Ovary (tissue), 3 donors: ENCODE results near the gene CDC42EP4.

ENCODE experiments used
- EP300 ChIP-seq: sonication (generic); formaldehyde crosslinking; IDR thresholded peaks from one replicate; pipeline ENCODE4 v1.6.1; 2017; ENCODE audit warnings: antibody characterized with exemption
- POLR2A ChIP-seq: fragments of 450-650 bp; IDR thresholded peaks from one replicate; pipeline ENCODE4 v1.6.1; 2017; ENCODE audit warnings: antibody characterized with exemption, mild to moderate bottlenecking, moderate library complexity
- TF ChIP-seq, protein P1 (sequence below), 3 donors: fragments of 450-650 bp in 2 of 3; fragments of 200-600 bp in 1 of 3; IDR thresholded peaks; one replicate each; pipeline versions ENCODE4 v1.5.1 to v1.8.0; 2016 to 2022; ENCODE audit warnings: antibody characterized with exemption in 3 of 3, mild to moderate bottlenecking in 1 of 3
- donor health status: DM: no; HTN: no; CAD: no.

DNA sequence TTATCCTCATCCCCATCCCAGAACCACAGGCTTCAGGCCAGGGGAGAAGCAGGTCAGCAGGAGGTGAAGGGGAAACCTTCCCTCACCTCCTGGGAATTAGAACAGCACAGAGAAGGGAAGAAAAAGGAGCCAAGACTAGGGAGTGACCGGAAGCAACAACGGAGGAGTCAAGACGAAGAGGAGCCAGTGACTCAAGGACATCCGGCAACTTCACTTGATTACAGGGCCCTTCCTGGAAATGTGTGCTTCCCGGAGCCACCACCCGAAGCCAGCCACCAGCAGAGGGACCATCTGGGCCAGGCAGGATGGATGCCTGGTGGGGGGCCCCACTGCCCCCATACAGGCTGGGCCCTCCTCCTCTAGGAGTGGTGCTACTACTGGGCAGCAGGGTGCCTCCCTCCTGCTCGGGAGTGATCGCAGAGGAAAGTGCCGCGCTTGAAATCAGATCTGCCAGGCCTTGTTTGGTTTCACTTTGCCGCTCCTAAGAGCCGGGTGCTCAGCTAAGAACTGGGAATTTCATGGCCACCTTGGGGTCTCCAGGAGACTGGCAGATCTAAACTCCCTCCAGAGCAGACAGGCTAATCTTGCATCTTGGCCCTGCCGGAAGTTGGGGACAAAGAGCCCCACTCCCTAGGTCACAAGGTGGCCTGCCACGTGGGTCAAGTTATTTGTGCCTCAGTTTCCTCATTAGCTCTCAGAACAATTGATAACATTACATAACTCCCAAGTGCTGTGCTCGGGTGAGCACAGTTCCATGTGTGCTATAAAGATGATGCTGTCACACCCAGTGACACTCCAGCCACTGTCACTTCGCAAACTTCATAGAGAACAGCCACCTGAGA is 6.6 kb downstream of the CDC42EP4 start:
- TF ChIP-seq, protein P1, sequence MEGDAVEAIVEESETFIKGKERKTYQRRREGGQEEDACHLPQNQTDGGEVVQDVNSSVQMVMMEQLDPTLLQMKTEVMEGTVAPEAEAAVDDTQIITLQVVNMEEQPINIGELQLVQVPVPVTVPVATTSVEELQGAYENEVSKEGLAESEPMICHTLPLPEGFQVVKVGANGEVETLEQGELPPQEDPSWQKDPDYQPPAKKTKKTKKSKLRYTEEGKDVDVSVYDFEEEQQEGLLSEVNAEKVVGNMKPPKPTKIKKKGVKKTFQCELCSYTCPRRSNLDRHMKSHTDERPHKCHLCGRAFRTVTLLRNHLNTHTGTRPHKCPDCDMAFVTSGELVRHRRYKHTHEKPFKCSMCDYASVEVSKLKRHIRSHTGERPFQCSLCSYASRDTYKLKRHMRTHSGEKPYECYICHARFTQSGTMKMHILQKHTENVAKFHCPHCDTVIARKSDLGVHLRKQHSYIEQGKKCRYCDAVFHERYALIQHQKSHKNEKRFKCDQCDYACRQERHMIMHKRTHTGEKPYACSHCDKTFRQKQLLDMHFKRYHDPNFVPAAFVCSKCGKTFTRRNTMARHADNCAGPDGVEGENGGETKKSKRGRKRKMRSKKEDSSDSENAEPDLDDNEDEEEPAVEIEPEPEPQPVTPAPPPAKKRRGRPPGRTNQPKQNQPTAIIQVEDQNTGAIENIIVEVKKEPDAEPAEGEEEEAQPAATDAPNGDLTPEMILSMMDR (IDR thresholded peaks at IDR 0.05) = peak; percentile 30 to 53 (median 40)
- TF ChIP-seq POLR2A (peak; percentile 25), EP300 (peak; percentile 60)
